B cell (primary cell): Measurements from ENCODE around the gene SS18L1.

Experiments used
- CTCF ChIP-seq: fragments of 200-600 bp; IDR thresholded peaks from one replicate; pipeline ENCODE4 v1.8.0; 2022; ENCODE audit warnings: antibody characterized with exemption, mild to moderate bottlenecking
- EZH2 ChIP-seq: IDR thresholded peaks from 2 replicates; pipeline ENCODE4 v1.6.1; 2012; ENCODE audit warnings: borderline replicate concordance, low read depth, mild to moderate bottlenecking, moderate library complexity, low read length; ENCODE audit not compliant: insufficient read depth, poor library complexity, severe bottlenecking

GRCh38 chr20:62120990-62121775 is 22.4 kb upstream of the SS18L1 start:
- no peak for TF ChIP-seq CTCF
- TF ChIP-seq EZH2, result no peak
